Gastroesophageal sphincter (tissue), 3 donors: ENCODE measurements around the gene CCR7.

ENCODE experiments used
- CTCF ChIP-seq, 4 experiments: fragments of 200-600 bp in 2 of 4; fragments of 450-650 bp in 2 of 4; sonication (generic) in 1 of 4; IDR thresholded peaks; one replicate each; pipeline ENCODE4 v1.5.1; 2017 to 2019; ENCODE audit warnings: antibody characterized with exemption in 4 of 4, mild to moderate bottlenecking in 2 of 4, moderate library complexity in 2 of 4
- EP300 ChIP-seq: sonication (generic); formaldehyde crosslinking; IDR thresholded peaks from one replicate; pipeline ENCODE4 v1.6.1; 2017; ENCODE audit warnings: antibody characterized with exemption, mild to moderate bottlenecking
- POLR2AphosphoS5 ChIP-seq: sonication (generic); formaldehyde crosslinking; IDR thresholded peaks from one replicate; pipeline ENCODE4 v1.6.1; 2017; ENCODE audit warnings: antibody characterized with exemption

DNA sequence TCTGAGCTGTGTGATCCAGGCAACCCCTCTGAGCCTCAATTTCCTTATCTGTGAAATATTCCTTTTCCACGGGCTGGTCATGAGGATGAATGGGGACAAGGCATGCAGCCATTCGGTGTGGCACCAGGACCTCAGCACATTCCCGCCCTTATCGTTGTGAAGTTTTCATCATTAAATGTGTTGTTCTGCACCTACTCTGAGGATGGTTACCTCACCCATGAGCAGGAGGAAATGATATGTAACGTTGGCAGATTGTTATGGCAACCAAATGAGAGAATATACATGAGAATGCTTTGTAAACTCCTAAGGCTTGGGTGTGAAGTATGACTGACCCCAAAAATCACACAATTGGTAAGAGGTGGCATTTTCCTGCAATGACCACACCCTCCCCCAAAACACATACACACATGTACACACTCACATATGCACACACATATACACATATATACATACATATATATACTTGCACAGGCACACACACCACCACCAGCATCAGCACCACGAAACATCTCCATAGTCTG is 42.8 kb upstream of the CCR7 start:
- TF ChIP-seq CTCF (IDR thresholded peaks at IDR 0.05), result no peak
- TF ChIP-seq EP300, result no peak
- TF ChIP-seq POLR2AphosphoS5, result no peak
